Measurements from ENCODE around the gene TTC39A.

The TTC39A gene

GRCh38 chr1:51322417-51323101, 7.8 kb downstream of the TTC39A start:
- H3K79me2 ChIP-seq (ENCODE audit: insufficient read depth, low read length), result no peaks in the 10 kb centered on the region

GRCh38 chr1:51321924-51322280, 8.5 kb downstream of the TTC39A start:
- no peak for TF ChIP-seq EZH2phosphoT487 (conservative IDR thresholded peaks at IDR 0.05; ENCODE audit: low read length)
- no peak for TF ChIP-seq CTCF (IDR thresholded peaks at IDR 0.05; ENCODE audit: insufficient read depth, low read length, poor library complexity, severe bottlenecking)
- Histone ChIP-seq H3K9ac (ENCODE audit: low read length) (no peak overlapping the region), H3K27me3 (ENCODE audit: low read length) (no peaks in the 10 kb centered on the region), H3K4me2 (ENCODE audit: low read depth, low read length, poor library complexity, severe bottlenecking) (no peak overlapping the region), H3K36me3 (ENCODE audit: low read length) (no peaks in the 10 kb centered on the region), H3K9me2 (replicated peaks; ENCODE audit: insufficient read depth, low read length) (no peaks in the 10 kb centered on the region), H2AFZ (ENCODE audit: low read depth, low read length, severe bottlenecking) (no peak overlapping the region), H3K4me3 (ENCODE audit: insufficient read depth, low read length, poor library complexity, severe bottlenecking) (no peak overlapping the region), H3K9me3 (ENCODE audit: insufficient read depth, low read length) (no peaks in the 10 kb centered on the region), H3K79me2 (ENCODE audit: insufficient read depth, low read length) (no peaks in the 10 kb centered on the region), H3F3A (ENCODE audit: insufficient read depth) (no peaks in the 10 kb centered on the region), H4K20me1 (ENCODE audit: low read depth, low read length) (no peaks in the 10 kb centered on the region), H3K27ac (ENCODE audit: low read depth, low read length) (no peak overlapping the region)

More at GRCh38 chr1:51322417-51323101, 7.8 kb downstream of the TTC39A start:
- no peak overlapping the region for H3K27ac ChIP-seq (ENCODE audit: low read depth, low read length)
- H3K9ac ChIP-seq (ENCODE audit: low read length), result no peak overlapping the region
- H3K4me3 ChIP-seq (ENCODE audit: insufficient read depth, low read length, poor library complexity, severe bottlenecking), result no peak overlapping the region
- no peaks in the 10 kb centered on the region for H3K27me3 ChIP-seq (ENCODE audit: low read length)
- H3F3A ChIP-seq (ENCODE audit: insufficient read depth), result no peaks in the 10 kb centered on the region
- H3K9me3 ChIP-seq (ENCODE audit: insufficient read depth, low read length), result no peaks in the 10 kb centered on the region
- H4K20me1 ChIP-seq (ENCODE audit: low read depth, low read length), result no peaks in the 10 kb centered on the region
- H3K4me2 ChIP-seq (ENCODE audit: low read depth, low read length, poor library complexity, severe bottlenecking), result no peak overlapping the region
- TF ChIP-seq EZH2phosphoT487 (conservative IDR thresholded peaks at IDR 0.05; ENCODE audit: low read length), result no peak
- no peak for TF ChIP-seq CTCF (IDR thresholded peaks at IDR 0.05; ENCODE audit: insufficient read depth, low read length, poor library complexity, severe bottlenecking)
- H2AFZ ChIP-seq (ENCODE audit: low read depth, low read length, severe bottlenecking), result no peak overlapping the region
- no peaks in the 10 kb centered on the region for H3K9me2 ChIP-seq (replicated peaks; ENCODE audit: insufficient read depth, low read length)
- no peaks in the 10 kb centered on the region for H3K36me3 ChIP-seq (ENCODE audit: low read length)

GRCh38 chr1:51320967-51321923, 9.1 kb downstream of the TTC39A start:
- no peak overlapping the region for H3K4me2 ChIP-seq (ENCODE audit: low read depth, low read length, poor library complexity, severe bottlenecking)
- no peak for TF ChIP-seq EZH2phosphoT487 (conservative IDR thresholded peaks at IDR 0.05; ENCODE audit: low read length)
- no peak for TF ChIP-seq CTCF (IDR thresholded peaks at IDR 0.05; ENCODE audit: insufficient read depth, low read length, poor library complexity, severe bottlenecking)
- H3K27ac ChIP-seq (ENCODE audit: low read depth, low read length), result no peak overlapping the region
- no peak overlapping the region for H3K4me3 ChIP-seq (ENCODE audit: insufficient read depth, low read length, poor library complexity, severe bottlenecking)
- H2AFZ ChIP-seq (ENCODE audit: low read depth, low read length, severe bottlenecking), result no peak overlapping the region
- H3K9ac ChIP-seq (ENCODE audit: low read length), result no peak overlapping the region
- H3K9me3 ChIP-seq (ENCODE audit: insufficient read depth, low read length), result no peaks in the 10 kb centered on the region
- no peaks in the 10 kb centered on the region for H3K79me2 ChIP-seq (ENCODE audit: insufficient read depth, low read length)
- H3K9me2 ChIP-seq (replicated peaks; ENCODE audit: insufficient read depth, low read length), result no peaks in the 10 kb centered on the region
- no peaks in the 10 kb centered on the region for H3F3A ChIP-seq (ENCODE audit: insufficient read depth)
- H4K20me1 ChIP-seq (ENCODE audit: low read depth, low read length), result no peaks in the 10 kb centered on the region
- H3K36me3 ChIP-seq (ENCODE audit: low read length), result no peaks in the 10 kb centered on the region
- H3K27me3 ChIP-seq (ENCODE audit: low read length), result no peaks in the 10 kb centered on the region
